OCI-M2 (cell line): ENCODE data around the gene PPP1R1A.

Experiments
- DNase-seq: peaks from one replicate; lab custom pipeline; 2025; ENCODE audit not compliant: unreplicated experiment; lab: John Stamatoyannopoulos, UW

The PPP1R1A gene

GRCh38 chr12:54588110-54588889, at the start of gene PPP1R1A:
TSS of gene PPP1R1A (minus strand) at chr12:54588659. CDS start at chr12:54588488, 171 bp downstream.
- DNase-seq, result no peak

- DNase-seq, result no peak
Measured at GRCh38 chr12:54634795-54635194, 46.3 kb upstream of the PPP1R1A start, which contains the start of gene LACRT. TSS of gene LACRT (minus strand) at chr12:54634895. CDS start at chr12:54634841, 54 bp downstream.

- no peak for DNase-seq
Measured at GRCh38 chr12:54631988-54632728, 43.7 kb upstream of the PPP1R1A start.

- DNase-seq, result no peak
Measured at GRCh38 chr12:54631551-54631950, 43.1 kb upstream of the PPP1R1A start.

GRCh38 chr12:54629925-54630324, 41.5 kb upstream of the PPP1R1A start:
- no peak for DNase-seq

- DNase-seq, result no peak
Measured at GRCh38 chr12:54628186-54628846, 39.9 kb upstream of the PPP1R1A start.

GRCh38 chr12:54627304-54627703, 38.8 kb upstream of the PPP1R1A start:
- no peak for DNase-seq

GRCh38 chr12:54625598-54625997, 37.1 kb upstream of the PPP1R1A start:
- no peak for DNase-seq

GRCh38 chr12:54624315-54625279, 36.1 kb upstream of the PPP1R1A start:
- DNase-seq, result no peak

- DNase-seq, result no peak
Measured at GRCh38 chr12:54622463-54623183, 34.2 kb upstream of the PPP1R1A start.

GRCh38 chr12:54616933-54617680, 28.6 kb upstream of the PPP1R1A start:
- DNase-seq, result no peak

GRCh38 chr12:54612225-54612750, 23.8 kb upstream of the PPP1R1A start:
- DNase-seq, result no peak

GRCh38 chr12:54611715-54612149, 23.3 kb upstream of the PPP1R1A start:
- DNase-seq, result no peak

- DNase-seq, result no peak
Measured at GRCh38 chr12:54608769-54609168, 20.3 kb upstream of the PPP1R1A start.

- DNase-seq, result no peak
Measured at GRCh38 chr12:54608156-54608555, 19.7 kb upstream of the PPP1R1A start.

GRCh38 chr12:54606556-54606955, 18.1 kb upstream of the PPP1R1A start:
- no peak for DNase-seq

- no peak for DNase-seq
Measured at GRCh38 chr12:54605138-54605970, 16.9 kb upstream of the PPP1R1A start.

- no peak for DNase-seq
Measured at GRCh38 chr12:54604436-54604835, 16.0 kb upstream of the PPP1R1A start.
